SU-DHL-6 (cell line): ENCODE results near the gene DNAJC10.

Source experiments
- H2AFZ ChIP-seq: fragments of 200-600 bp; sonication (generic); 2 replicates; pipeline ENCODE4 v1.6.1; 2014; ENCODE audit warnings: low read depth, mild to moderate bottlenecking, moderate library complexity, mixed read lengths, antibody characterized with exemption, low read length; ENCODE audit not compliant: severe bottlenecking
- H3F3A ChIP-seq: fragments of 200-600 bp; shearing (Covaris generic); 2 replicates; pipeline ENCODE4 v1.6.0; 2016; ENCODE audit warnings: antibody characterized with exemption, mild to moderate bottlenecking; ENCODE audit not compliant: insufficient read depth
- H3K27ac ChIP-seq: fragments of 200-600 bp; sonication (generic); 2 replicates; pipeline ENCODE4 v1.5.1; 2016; ENCODE audit warnings: low read depth, mild to moderate bottlenecking, low read length, moderate library complexity, mixed read lengths
- H3K27me3 ChIP-seq: fragments of 200-600 bp; sonication (generic), shearing (Covaris generic); 2 replicates; pipeline ENCODE4 v1.6.0; 2014; ENCODE audit warnings: mild to moderate bottlenecking, low read length
- H3K36me3 ChIP-seq: fragments of 200-600 bp; sonication (generic); 2 replicates; pipeline ENCODE4 v1.6.1; 2014; ENCODE audit warnings: mild to moderate bottlenecking, low read length, mixed read lengths
- H3K4me2 ChIP-seq: fragments of 300-600, 200-600 bp; shearing (Covaris generic), sonication (generic); 2 replicates; pipeline ENCODE4 v1.6.0; 2014; ENCODE audit warnings: low read length, low read depth, mild to moderate bottlenecking; ENCODE audit not compliant: poor library complexity, severe bottlenecking
- H3K4me3 ChIP-seq: fragments of 200-600 bp; sonication (generic); 2 replicates; pipeline ENCODE4 v1.5.1; 2014; ENCODE audit warnings: antibody characterized with exemption, low read length, mild to moderate bottlenecking, mixed read lengths; ENCODE audit not compliant: insufficient read depth, poor library complexity, severe bottlenecking
- H3K79me2 ChIP-seq: fragments of 200-600 bp; sonication (generic); 2 replicates; pipeline ENCODE4 v1.6.1; 2014; ENCODE audit warnings: mild to moderate bottlenecking, low read length, moderate library complexity; ENCODE audit not compliant: insufficient read depth
- H3K9ac ChIP-seq: fragments of 200-600 bp; sonication (generic); 2 replicates; pipeline ENCODE4 v1.7.0; 2014; ENCODE audit warnings: mild to moderate bottlenecking, low read length
- H3K9me2 ChIP-seq: fragments of 200-600 bp; sonication (generic); replicated peaks from 2 replicates; pipeline ENCODE4 v1.6.1; 2014; ENCODE audit warnings: low read length; ENCODE audit not compliant: insufficient read depth
- H3K9me3 ChIP-seq: fragments of 200-600 bp; sonication (generic); 2 replicates; pipeline ENCODE4 v1.6.1; 2014; ENCODE audit warnings: low read length, mixed read lengths; ENCODE audit not compliant: insufficient read depth
- H4K20me1 ChIP-seq: fragments of 200-600 bp; sonication (generic); 2 replicates; pipeline ENCODE4 v1.6.1; 2014; ENCODE audit warnings: low read depth, mild to moderate bottlenecking, antibody characterized with exemption, low read length, moderate library complexity, mixed read lengths
- CTCF ChIP-seq: fragments of 200-600 bp; sonication (generic); IDR thresholded peaks from one replicate; pipeline ENCODE4 v1.5.1; 2017; ENCODE audit warnings: antibody characterized with exemption, mild to moderate bottlenecking, low read length, moderate library complexity; ENCODE audit not compliant: insufficient read depth, poor library complexity, severe bottlenecking
- EZH2phosphoT487 ChIP-seq: fragments of 200-600 bp; sonication (generic), shearing (Covaris generic); conservative IDR thresholded peaks from 2 replicates; pipeline ENCODE4 v1.6.1; 2018; ENCODE audit warnings: mild to moderate bottlenecking, antibody characterized with exemption, low read length, moderate library complexity, mixed read lengths

The DNAJC10 gene

GRCh38 chr2:182784058-182784706 lies 68.1 kb downstream of the DNAJC10 start:
- no peaks in the 10 kb centered on the region for H3K9me3 ChIP-seq
- H3K9ac ChIP-seq, result no peak overlapping the region
- H3K27me3 ChIP-seq, result no peaks in the 10 kb centered on the region
- H3K9me2 ChIP-seq, result no peaks in the 10 kb centered on the region
- peaks cover 10% of the 10 kb centered on the region; the same call in 1 of the 2 replicates for H3K36me3 ChIP-seq
- H4K20me1 ChIP-seq, result no peaks in the 10 kb centered on the region
- H3K27ac ChIP-seq, result no peak overlapping the region
- H3F3A ChIP-seq, result peaks cover 10% of the 10 kb centered on the region; the same call in 1 of the 2 replicates
- no peak overlapping the region for H3K4me3 ChIP-seq
- H2AFZ ChIP-seq, result no peak overlapping the region
- H3K79me2 ChIP-seq, result no peaks in the 10 kb centered on the region
- no peak overlapping the region for H3K4me2 ChIP-seq
- TF ChIP-seq EZH2phosphoT487, result no peak
- TF ChIP-seq CTCF, result no peak

- Histone ChIP-seq H3K79me2 (no peaks in the 10 kb centered on the region), H3K9me3 (no peaks in the 10 kb centered on the region), H3K27me3 (no peaks in the 10 kb centered on the region), H3K9me2 (no peaks in the 10 kb centered on the region), H3K36me3 (peaks cover 4% of the 10 kb centered on the region; the same call in 1 of the 2 replicates), H2AFZ (no peak overlapping the region), H3K27ac (no peak overlapping the region), H4K20me1 (no peaks in the 10 kb centered on the region), H3K4me2 (no peak overlapping the region), H3K9ac (no peak overlapping the region), H3K4me3 (no peak overlapping the region), H3F3A (peaks cover 10% of the 10 kb centered on the region; the same call in 1 of the 2 replicates)
- TF ChIP-seq CTCF (no peak), EZH2phosphoT487 (no peak)
These were observed 68.7 kb downstream of the DNAJC10 start for GRCh38 chr2:182784777-182785176.

GRCh38 chr2:182792441-182792840 lies 76.4 kb downstream of the DNAJC10 start:
- H3K9me2 ChIP-seq, result no peaks in the 10 kb centered on the region
- H3K27ac ChIP-seq, result no peak overlapping the region
- TF ChIP-seq CTCF (no peak), EZH2phosphoT487 (no peak)
- H3K4me3 ChIP-seq, result no peak overlapping the region
- no peaks in the 10 kb centered on the region for H3K9me3 ChIP-seq
- H2AFZ ChIP-seq, result no peak overlapping the region
- no peak overlapping the region for H3K9ac ChIP-seq
- no peaks in the 10 kb centered on the region for H3F3A ChIP-seq
- no peaks in the 10 kb centered on the region; the same call in 1 of the 2 replicates for H4K20me1 ChIP-seq
- H3K79me2 ChIP-seq, result no peaks in the 10 kb centered on the region
- no peak overlapping the region for H3K4me2 ChIP-seq
- H3K27me3 ChIP-seq, result no peaks in the 10 kb centered on the region
- H3K36me3 ChIP-seq, result no peaks in the 10 kb centered on the region
